NCI-H1436 (cell line): ENCODE results near the gene CRYGA.

Source experiments
- DNase-seq: peaks from one replicate; lab custom pipeline; 2025; lab: John Stamatoyannopoulos, UW

Gene CRYGA, protein sequence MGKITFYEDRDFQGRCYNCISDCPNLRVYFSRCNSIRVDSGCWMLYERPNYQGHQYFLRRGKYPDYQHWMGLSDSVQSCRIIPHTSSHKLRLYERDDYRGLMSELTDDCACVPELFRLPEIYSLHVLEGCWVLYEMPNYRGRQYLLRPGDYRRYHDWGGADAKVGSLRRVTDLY

DNA sequence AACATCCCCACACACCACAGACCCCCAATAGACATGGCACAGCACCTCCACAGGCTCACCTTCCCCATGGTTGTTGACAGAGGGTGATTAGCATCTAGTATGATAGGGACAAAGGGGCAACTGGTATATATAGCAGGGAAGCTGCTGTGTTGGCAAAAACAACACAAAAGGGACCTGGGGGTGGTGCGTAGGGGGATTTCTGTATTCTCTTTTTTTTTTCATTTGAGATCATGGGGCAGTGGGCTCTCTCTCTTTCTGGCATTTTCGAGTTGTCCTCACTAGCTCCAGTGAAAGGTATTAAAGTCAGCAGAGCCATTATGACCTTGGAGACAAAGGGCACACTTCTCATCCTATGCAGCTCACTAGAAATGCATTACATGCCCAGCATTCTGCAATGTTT is at the start of gene CRYGA:
Gene CRYGA, minus strand, starts transcription at position 101 of the 400 bp plus-strand sequence. Its CDS starts 33 bp downstream, at position 68.
- DNase-seq, result no peak

DNA sequence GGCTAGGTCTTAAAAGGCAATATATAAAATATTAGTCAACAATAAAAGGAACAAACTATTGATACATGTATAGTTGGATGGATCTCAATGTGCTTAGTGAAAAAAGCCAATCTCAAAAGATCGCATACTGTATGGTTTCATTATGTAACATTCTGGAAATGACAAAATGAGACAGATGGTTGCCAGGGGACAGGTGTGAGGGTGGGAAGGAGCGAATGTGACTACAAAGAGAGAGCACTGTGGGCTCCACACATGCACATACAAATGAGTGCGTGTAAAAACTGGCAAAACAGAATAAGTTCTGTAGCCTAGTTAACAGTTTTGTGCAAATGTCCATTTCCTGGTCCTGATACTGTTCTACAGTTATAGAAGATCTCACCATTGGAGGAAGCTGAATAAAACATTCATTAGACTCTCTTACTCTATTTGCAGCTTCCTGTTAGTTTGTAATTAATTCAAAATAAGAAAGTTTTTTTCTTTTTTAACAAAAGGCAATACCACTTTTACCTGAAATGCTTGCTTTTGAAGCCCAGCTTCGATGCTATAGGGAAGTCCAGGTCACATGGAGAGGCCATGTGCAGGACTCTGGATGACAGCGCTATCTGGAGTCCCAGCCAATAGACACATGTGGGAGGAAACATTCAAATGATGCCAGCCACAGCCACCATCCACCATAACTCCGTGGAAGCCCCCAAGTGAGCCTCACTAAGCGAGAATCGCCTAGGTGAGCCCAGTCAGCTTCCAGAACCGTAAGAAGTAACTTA is 47.5 kb upstream of the CRYGA start:
- no peak for DNase-seq

DNA sequence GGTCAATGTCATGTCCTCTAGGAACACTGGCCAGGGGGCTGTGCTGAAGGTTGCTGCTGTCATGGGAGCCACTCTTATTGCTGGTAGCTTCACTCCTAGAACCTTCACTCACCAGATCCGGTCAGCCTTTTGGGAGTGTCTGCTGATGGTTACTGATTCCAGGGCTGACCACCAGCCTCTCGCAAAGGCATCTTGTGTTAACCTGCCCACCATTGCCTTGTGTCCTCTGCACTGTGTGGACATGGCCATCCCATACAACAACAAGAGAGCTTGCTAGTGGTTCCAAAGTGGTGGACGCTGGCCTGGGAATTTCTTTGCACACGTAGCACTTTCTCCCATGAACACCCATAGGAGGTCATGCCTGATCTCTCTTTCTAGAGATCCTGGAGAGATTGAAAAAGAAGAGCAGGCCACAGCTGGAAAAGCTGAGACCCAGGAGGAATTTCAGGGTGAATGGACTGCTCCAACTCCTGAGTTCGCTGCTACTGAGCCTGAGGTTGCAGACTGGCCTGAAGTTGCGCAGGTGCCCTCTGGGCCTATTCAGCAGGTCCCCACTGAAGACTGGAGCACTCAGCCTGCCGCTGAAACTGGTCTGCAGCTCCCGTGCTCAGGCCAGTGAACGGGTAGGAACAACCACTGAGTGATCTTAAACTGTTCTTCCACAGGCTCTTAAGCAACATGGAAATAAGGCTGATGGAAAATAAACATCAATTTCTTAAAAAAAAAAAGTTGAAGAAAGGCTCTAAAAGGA is 45.1 kb upstream of the CRYGA start:
- no peak for DNase-seq

DNA sequence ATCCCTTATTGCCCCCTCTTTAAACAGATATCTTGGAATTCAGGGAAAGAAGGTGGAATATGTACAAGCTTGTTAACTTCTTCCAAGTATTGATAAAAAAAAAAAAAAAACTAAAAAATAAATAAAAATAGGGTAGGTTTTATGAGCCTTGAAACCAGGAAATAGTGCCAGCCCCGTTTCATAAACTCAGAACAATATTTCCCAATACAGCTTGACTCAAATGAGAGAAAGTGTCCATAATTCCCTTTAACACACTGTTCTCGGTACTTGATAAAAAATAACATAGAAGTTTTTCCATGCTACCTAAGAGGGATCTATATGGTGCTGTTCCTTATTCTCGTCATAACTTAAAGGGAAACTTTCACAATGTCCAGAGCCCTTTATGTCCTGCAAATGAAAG is 44.4 kb upstream of the CRYGA start:
- no peak for DNase-seq

DNA sequence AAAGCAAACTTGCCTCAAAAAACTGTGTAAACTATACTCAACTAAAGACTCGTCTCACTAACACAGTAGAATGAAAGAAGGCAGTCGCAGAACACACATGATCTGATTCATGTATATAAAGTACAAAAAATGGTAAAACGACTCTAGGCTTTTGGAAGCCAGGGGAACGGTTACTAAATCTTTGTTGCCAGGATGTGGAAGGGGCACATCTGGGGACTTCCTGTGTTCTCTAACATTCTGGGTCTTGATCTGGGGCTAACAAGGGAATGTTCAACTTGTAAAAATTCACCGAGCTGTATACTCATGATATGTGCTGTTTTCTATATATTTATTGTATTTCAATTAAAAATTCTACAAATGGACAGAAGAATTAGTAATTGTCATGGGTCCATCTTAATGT is 40.8 kb upstream of the CRYGA start:
- no peak for DNase-seq

DNA sequence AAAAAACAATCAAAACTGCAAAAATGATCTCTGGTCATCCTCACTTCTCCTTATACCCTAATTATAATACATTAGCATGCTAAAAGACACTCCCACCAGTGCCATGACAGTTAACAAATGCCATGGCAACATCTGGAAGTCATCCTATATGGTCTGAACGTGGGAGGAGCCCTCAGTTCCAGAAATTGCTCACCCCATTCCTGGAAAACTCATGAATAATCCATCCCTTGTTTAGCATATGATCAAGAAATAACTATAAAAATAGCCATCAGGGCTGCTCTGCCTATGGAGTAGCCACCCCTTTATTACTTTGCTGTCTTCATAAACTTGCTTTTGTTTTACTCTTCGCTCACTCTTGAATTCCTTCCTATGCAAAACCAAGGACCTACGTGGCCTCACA is 32.1 kb upstream of the CRYGA start:
- DNase-seq, result no peak

DNA sequence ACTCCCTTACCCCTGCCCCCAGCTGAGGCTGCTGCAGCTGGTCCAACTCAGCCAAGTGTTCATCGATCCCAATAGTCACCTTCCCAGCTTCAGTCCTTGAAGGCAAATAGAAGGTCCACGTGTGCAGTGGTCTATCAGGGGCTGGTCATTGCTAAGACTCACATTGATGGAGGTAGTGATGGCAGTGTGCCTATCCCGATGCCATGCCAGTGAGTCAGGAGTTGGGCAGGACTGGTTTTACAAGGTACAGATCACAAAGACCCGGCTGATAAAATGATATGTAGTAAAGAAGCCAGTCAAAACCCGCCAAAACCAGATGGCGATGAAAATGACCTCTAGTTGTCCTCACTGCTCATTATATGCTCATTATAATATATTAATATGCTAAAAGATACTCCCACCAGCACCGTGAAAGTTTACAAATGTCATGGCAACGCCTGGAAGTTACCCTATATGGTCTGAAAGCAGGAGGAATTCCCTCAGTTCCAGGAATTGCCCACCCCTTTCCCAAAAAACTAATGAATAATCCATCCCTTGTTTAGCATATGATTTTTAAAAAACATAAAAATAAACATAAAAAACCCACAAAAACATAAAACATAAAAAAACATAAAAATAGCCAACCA is 29.3 kb upstream of the CRYGA start:
- no peak for DNase-seq

DNA sequence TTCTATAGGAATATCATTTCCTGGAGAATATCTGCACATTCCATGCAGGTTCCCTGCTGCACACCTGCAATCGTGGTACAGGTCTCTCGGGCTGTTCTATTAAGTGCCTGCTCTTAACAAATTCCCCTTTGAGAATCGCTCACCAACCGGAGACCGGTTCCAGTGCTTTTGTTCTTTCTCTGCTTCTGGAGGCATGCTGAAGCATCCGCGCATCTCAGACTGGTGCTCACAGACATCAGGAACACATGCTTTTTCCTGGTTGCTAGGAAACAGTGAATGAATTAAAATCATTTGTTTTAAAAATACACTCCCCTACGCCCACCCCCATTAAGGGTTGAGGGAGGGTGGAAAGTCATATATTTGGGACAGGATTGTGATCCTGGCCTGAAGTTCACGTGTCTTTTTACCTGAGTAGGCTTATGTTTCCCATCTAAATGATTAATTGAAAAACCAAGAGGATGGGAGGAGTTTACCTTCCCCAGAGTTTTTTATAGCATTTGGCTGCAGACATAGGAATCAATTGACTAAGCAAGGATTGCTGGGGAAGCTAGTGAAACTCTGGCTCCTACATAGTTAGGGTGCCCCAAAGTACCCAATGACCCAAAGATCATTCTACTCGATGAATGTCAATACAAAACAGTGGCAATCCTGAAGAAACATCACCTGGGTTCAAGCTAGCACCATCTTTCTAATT is 26.6 kb upstream of the CRYGA start, which contains the start of gene C2orf80:
Gene C2orf80, minus strand, starts transcription at position 221 of the 694 bp plus-strand sequence. CDS start 3,044 bp downstream, outside the sequence.
- DNase-seq, result no peak

DNA sequence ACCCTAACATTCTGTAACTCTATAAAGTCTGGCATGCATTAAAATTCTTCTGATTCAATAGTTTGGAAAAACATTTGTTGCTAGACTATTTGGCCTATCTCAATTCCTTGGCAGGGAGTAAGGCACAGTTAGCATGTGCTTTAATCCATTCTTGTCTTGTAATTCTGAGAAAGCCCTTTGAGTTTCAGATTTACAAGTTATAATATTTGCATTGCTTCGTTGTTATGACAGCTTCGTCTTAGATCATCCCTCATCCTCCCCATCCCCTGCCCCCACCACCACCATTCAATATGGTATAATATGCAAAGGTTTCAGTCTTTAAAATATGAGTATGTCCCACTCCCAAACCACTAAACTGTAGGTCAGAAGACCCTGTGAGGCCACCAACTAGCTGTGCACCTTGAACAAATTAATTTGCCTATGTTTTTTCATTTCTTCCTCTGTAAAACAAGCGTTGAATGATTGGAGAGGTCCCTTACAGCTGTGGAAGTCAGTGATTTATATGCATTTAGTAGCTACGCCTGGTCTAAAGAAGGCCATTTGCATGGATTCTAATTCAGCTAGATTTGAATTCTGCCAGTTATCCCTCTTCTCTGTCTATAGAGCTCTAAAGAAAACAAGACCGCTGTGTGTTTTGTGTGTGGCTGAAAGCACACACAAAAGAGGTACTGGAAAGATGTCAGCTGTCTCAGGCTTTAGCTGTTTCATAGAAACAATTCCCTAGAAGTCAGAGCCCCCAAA is 25.9 kb upstream of the CRYGA start:
- no peak for DNase-seq

DNA sequence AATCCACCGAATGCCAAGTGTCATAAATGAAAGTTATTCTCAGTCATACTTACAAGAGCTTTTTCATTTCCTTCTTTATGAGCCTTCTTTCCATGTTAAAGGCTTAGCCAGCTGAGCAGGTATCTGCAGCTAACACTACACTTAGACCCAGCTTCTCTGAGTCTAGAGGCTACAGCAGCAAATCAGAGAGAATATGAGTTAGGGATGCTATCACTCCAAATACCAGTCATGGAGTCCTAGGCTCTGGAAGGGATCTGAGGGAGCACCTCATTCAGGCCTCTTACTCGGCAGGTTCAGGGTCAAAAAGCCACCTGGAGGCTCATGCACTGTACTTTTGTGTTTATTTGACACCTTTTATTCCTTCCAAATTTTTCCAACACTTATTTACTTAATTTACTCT is 23.5 kb upstream of the CRYGA start:
- no peak for DNase-seq

DNA sequence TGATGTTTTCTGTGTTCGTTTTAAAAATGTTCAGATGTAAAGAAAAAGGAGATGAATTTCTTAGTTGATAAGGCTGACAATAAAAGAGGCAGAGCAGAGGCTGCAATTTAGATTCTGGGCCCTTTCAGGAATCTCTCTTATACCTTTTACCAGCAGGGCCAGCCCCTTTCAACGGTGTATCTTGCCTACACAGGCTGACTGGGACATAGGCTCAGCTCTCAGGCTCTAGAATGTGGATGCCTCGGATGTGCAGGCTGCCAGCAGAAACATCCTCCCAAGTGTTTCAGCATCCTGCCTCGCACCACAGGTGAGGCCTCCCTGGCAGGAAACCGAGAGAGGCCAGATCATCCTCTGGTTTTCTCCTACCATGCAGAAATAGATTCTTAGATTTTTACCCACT is 23.1 kb upstream of the CRYGA start:
- DNase-seq, result no peak

DNA sequence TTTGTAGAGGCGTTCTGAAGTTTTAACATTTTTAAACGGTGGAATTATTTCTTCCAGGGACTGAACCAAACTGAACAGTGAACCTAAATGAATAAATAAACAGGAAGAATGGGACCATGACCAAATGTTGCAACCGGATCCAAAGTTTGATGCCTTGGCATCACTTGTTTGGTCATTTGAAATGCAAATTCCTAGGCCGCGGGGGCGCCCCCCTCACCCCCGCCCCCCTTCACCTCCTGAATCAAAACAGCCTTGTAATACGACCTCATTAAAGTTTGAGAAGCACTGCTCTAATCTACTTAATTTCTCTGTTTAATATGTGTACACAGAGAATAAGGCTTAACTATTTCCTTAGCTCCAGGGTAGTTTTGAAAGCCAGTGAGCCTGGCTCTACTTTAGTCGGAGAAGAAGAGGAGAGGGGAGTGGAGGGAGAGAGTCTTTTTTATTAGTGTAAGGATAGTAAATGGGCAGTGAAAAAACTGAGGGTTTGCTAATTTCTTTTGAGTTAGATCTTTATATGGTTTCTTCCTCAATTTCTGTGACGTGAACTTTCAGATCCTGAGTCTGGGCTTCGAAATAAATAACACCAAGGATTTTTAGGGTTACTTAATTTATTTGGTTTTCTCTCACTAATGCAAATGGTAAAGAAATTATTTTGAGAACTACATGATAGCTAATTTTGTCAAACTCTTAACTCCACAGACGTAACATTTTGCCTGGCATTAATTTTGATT is 20.8 kb upstream of the CRYGA start:
- DNase-seq, result no peak

DNA sequence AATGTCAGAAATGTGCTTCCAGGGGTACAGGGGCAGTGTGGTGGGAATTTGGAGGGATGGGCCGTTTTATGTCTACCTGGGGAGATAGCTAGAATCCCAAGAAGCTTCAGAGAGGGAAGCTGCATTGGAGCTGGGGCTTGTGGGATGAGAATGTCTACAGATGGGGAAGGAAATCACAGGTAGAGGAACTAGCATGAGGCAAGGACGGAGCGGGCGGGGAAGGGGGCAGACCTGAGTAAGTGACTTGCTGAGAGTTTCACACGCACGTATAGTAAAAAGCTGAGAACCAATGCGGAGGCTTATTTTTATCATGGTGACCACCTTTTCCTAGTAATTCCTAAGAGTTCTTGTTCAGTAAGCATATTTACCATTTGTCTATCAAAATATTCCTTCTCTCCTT is 20.1 kb upstream of the CRYGA start:
- DNase-seq, result no peak

DNA sequence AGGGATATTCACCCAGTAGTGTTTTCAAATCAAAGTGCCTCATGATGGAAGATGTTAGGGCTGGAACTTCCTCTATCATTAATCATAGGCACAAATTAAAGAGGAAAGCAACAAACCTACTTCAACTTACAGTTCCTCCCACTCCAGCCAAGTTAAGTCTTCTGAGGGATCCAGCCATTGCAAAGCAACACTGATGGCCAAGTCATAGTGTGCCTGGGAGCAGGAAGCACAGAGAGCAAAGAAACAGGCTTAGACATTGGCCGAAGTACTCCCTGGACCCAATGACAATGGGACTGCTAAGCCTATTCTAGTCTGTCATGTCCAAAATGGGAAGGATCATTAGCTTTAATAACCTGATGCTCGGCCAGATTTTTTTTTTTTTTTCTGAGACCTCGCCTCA is 19.4 kb upstream of the CRYGA start:
- DNase-seq, result no peak

DNA sequence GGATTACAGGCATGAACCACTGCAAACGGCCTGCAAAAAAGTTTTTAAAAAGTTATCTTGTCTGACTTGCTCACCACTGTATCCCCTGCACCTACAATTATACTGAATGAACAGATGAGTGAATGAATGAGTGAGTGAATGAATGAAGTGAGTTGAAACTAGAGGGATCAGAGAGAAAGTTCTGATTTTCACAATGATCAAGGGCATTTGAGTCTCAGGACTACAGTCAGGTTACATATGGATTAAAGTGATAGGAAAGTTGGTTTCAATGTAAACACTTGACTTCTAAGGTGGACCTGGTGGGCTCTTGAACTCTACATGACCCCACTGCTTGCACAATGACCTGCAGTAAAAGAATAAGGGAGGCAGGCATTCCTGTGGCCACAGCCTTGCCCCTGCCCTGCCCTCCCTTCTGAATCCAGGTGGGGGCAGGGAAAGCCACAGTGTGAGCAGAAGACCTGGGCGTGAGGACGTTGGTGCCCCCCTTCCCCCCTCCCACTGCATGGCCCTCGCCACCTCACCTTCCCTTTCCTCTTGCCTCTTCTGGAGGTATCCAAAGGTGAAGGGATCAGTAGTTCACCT is 15.7 kb upstream of the CRYGA start:
- no peak for DNase-seq

DNA sequence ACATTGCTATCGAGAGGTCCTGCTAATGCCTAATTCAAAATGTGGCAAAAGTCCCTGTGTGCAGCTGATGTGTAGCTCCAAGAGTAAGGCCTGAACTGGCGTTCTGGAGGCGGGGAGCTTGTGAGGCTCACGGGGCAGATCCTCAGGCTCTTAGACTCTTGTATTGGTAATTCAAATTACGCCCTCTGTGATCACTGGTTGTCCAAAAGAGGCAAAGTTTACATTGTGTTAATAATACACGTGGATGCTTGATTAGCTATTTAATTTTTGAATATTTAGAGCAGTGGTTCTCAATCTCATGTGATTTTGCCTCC is 12.4 kb upstream of the CRYGA start:
- DNase-seq, result no peak

DNA sequence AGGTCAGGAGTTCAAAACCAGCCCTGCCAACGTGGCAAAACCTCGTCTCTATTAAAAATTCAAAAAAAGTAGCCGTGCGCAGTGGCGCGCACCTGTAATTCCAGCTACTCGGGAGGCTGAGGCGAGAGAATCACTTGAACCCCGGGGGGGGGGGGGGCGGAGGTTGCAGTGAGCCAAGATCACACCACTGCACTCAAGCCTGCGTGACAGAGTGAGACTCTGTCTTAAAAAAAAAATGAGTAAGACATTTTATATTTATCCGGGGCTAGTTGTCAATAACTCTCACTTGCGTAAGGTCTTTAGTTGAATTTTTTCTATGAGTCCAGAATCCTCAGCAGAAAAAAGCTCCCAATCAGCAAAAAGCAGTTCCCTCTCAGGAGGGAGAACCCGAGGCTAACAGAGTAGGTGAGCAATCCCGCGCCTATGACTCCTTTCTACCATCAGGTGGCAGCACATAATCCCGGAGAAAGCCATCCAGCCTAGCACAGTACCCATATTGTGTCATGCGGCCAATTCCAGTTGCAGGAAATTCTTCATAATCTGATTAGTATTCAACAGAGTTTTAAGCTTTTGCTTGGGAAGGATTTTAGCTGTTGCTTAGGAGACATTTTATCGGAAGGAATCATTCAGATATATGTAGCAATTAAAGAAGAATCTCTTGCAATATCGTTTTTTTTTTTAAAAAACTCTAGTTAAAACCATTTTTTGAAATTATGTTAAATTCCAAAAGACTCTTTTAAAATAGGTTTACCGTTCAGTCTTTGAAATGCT is 11.9 kb upstream of the CRYGA start:
- peak; percentile 77 for DNase-seq

DNA sequence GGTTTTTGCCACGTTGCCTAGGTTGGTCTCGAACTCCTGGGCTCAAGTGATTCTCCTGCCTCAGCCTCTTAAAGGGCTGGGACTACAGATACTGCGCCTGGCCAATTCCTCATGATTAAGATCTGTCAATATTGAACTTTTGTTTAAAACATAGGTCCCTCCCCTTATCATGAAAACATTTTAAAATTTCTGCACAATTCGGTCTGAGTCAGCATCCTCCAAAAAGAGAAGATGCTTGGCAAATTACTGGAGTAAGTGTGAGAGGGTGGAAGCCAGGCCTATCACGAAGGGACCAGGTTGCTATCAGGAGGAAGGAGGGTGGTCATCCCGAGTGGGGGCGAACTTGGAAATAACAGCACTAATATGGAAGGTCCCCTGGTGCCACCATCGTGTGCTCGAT is 10.8 kb upstream of the CRYGA start:
- DNase-seq, result no peak

DNA sequence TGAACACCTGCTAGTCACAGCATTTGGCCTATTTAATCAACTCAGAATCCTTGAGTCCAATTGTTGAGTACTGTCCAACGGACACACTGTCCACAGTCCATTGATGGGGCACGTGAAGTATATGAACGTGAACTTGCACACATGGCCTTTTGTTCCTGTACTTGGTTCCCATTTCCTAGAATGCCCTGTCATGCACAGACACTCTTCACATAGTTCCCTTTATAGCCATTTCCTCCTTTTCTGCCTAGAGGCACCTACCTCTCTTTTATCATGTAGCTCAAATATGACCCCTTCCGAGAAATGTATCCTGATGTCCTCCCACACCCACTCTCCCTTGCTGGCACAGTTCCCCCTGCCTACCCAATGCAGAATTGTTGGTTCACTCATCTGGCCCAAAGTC is 8.7 kb upstream of the CRYGA start:
- DNase-seq, result no peak
